Frontal cortex (tissue), 4 donors: ENCODE measurements around the gene GAP43. TPM values are rescaled to one million over a fixed set of nuclear protein-coding genes. Genes with fewer than 3 reads are reported as not detected.

ENCODE experiments used
- DNase-seq, 2 donors: peaks; one replicate each; pipeline ENCODE4 v3.0.0; 2012; ENCODE audit warnings: low spot score in 2 of 2
- FAIRE-seq: peaks from 2 replicates; lab custom pipeline; 2012; peaks lifted over from hg19 to GRCh38; lab: Jason Lieb, UNC
- total RNA-seq: library from RNA; depleted of rRNA; stranded (reverse); fragments of >200 nt; gene quantifications from one replicate; pipeline ENCODE4 v1.2.3, GENCODE V29; 2014
- donor health status: control.
- donor health status: control.
- donor health status: control.

The GAP43 gene
- total RNA-seq, 1 donor from 2014 or later, result 289 TPM

GRCh38 chr3:115658337-115659181 is 35.2 kb downstream of the GAP43 start:
- FAIRE-seq, result no peak

GRCh38 chr3:115659253-115660220 is 36.2 kb downstream of the GAP43 start:
- no peak for DNase-seq
- FAIRE-seq, result no peak

More at GRCh38 chr3:115658337-115659181, 35.2 kb downstream of the GAP43 start:
- peak; percentile 60 to 77 for DNase-seq

GRCh38 chr3:115660646-115661337 is 37.5 kb downstream of the GAP43 start:
- DNase-seq (no peak), FAIRE-seq (no peak)

- DNase-seq (no peak), FAIRE-seq (no peak)
These were observed 39.0 kb downstream of the GAP43 start for GRCh38 chr3:115662356-115662755.

GRCh38 chr3:115663414-115663813 is 40.1 kb downstream of the GAP43 start:
- DNase-seq (no peak), FAIRE-seq (no peak)

- FAIRE-seq (no peak), DNase-seq (no peak)
These were observed 42.8 kb downstream of the GAP43 start for GRCh38 chr3:115666081-115666480.

GRCh38 chr3:115666920-115667737 is 43.8 kb downstream of the GAP43 start:
- no peak for FAIRE-seq
- DNase-seq, result no peak

- FAIRE-seq, result no peak
- DNase-seq, result no peak
These were observed 44.4 kb downstream of the GAP43 start for GRCh38 chr3:115667738-115668065.

GRCh38 chr3:115670911-115671310 is 47.6 kb downstream of the GAP43 start:
- FAIRE-seq, result no peak
- no peak for DNase-seq

GRCh38 chr3:115671761-115672455 is 48.6 kb downstream of the GAP43 start:
- DNase-seq (no peak), FAIRE-seq (no peak)

- FAIRE-seq, result no peak
- DNase-seq, result no peak
These were observed 50.6 kb downstream of the GAP43 start for GRCh38 chr3:115673881-115674280.

GRCh38 chr3:115676336-115676735 is 53.0 kb downstream of the GAP43 start:
- DNase-seq, result no peak

GRCh38 chr3:115680803-115681345 is 57.6 kb downstream of the GAP43 start:
- FAIRE-seq (no peak), DNase-seq (no peak)

More at GRCh38 chr3:115676336-115676735, 53.0 kb downstream of the GAP43 start:
- FAIRE-seq, result no peak

- no peak for FAIRE-seq
- no peak for DNase-seq
These were observed 58.4 kb downstream of the GAP43 start for GRCh38 chr3:115681736-115682135.

- no peak for FAIRE-seq
- no peak for DNase-seq
These were observed 60.0 kb downstream of the GAP43 start for GRCh38 chr3:115683305-115683704.

GRCh38 chr3:115683773-115684172 is 60.5 kb downstream of the GAP43 start:
- DNase-seq (no peak), FAIRE-seq (no peak)

GRCh38 chr3:115685097-115685496 is 61.8 kb downstream of the GAP43 start:
- DNase-seq, result no peak
- no peak for FAIRE-seq

GRCh38 chr3:115687721-115688120 is 64.4 kb downstream of the GAP43 start:
- DNase-seq (no peak), FAIRE-seq (no peak)
